ENCODE results near the gene PLA2G1B.

Gene PLA2G1B

DNA sequence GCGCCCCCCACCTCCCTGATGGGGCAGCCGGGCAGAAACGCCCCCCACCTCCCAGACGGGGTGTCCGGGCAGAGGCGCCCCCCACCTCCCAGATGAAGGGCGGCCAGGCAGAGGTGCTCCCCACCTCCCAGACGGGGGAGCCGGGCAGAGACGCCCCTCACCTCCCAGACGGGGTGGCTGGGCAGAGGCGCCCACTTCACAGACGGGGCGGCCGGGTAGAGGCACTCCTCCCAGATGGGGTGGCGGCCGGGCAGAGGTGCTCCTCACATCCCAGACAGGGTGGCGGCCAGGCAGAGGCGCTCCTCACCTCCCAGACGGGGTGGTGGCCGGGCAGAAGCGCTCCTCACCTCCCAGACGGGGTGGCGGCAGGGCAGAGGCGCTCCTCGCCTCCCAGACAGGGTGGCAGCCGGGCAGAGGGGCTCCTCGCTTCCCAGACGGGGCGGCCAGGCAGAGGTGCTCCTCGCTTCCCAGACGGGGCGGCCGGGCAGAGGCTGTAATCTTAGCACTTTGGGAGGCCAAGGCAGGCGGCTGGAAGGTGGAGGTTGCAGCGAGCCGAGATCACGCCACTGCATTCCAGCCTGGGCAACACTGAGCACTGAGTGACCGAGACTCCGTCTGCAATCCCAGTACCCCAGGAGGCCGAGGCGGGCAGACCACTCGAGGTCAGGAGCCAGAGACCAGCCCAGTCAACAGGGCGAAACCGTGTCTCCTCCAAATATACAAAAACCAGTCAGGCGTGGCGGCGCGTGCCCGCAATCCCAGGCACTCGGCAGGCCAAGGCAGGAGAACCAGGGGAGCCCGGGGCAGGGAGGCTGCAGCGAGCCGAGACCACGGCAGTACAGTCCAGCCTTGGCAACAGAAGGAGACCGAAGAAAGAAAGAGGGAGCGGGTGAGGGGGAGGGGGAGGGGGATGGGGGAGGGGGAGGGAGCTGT, 49.2 kb downstream of the PLA2G1B start:
- H3K36me3 ChIP-seq (replicated peaks; ENCODE audit: insufficient read depth, low read length), result no peaks in the 10 kb centered on the region
- H2AFZ ChIP-seq (ENCODE audit: low read length), result no peak overlapping the region
- H3K9me2 ChIP-seq (replicated peaks; ENCODE audit: insufficient read depth, low read length), result no peaks in the 10 kb centered on the region
- no peak overlapping the region for H3K4me2 ChIP-seq (ENCODE audit: low read depth, low read length)
- no peak overlapping the region for H3K9ac ChIP-seq (ENCODE audit: low read length)
- H3K79me2 ChIP-seq (ENCODE audit: low read length), result no peaks in the 10 kb centered on the region
- no peaks in the 10 kb centered on the region for H3K9me3 ChIP-seq (replicated peaks; ENCODE audit: insufficient read depth, low read length)
- H3K27me3 ChIP-seq (replicated peaks; ENCODE audit: insufficient read depth, low read length), result no peaks in the 10 kb centered on the region
- no peaks in the 10 kb centered on the region for H3K4me1 ChIP-seq (ENCODE audit: low read length)
- TF ChIP-seq, protein P1, sequence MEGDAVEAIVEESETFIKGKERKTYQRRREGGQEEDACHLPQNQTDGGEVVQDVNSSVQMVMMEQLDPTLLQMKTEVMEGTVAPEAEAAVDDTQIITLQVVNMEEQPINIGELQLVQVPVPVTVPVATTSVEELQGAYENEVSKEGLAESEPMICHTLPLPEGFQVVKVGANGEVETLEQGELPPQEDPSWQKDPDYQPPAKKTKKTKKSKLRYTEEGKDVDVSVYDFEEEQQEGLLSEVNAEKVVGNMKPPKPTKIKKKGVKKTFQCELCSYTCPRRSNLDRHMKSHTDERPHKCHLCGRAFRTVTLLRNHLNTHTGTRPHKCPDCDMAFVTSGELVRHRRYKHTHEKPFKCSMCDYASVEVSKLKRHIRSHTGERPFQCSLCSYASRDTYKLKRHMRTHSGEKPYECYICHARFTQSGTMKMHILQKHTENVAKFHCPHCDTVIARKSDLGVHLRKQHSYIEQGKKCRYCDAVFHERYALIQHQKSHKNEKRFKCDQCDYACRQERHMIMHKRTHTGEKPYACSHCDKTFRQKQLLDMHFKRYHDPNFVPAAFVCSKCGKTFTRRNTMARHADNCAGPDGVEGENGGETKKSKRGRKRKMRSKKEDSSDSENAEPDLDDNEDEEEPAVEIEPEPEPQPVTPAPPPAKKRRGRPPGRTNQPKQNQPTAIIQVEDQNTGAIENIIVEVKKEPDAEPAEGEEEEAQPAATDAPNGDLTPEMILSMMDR (IDR thresholded peaks at IDR 0.05; ENCODE audit: low read length), result no peak
- TF ChIP-seq EZH2 (optimal IDR thresholded peaks at IDR 0.05; ENCODE audit: low read depth, low read length) (no peak), EZH2phosphoT487 (IDR thresholded peaks at IDR 0.05; ENCODE audit: low read length) (no peak)
- H4K20me1 ChIP-seq (ENCODE audit: insufficient read depth, low read length), result no peaks in the 10 kb centered on the region
- H3K4me3 ChIP-seq (ENCODE audit: low read length), result no peak overlapping the region
- H3K27ac ChIP-seq (ENCODE audit: low read length), result no peak overlapping the region
- DNase-seq, result no peak
- H3F3A ChIP-seq (ENCODE audit: insufficient read depth, low read length), result no peaks in the 10 kb centered on the region

DNA sequence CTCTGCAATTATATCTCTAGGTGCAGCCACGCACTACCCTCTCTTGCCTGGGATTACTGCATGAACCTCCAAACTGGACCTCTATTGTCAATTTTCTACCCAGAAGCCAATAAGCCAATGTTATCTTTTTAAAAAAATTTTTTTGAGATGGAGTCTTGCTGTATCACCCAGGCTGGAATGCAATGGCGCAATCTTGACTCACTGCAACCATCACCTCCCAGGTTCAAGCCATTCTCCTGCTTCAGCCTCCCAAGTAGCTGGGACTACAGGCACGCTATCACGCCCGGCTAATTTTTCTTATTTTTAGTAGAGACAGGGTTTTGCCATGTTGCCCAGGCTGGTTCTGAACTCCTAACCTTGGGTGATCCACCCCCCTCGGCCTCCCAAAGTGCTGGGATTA, 50.8 kb downstream of the PLA2G1B start:
- Histone ChIP-seq H2AFZ (ENCODE audit: low read length) (no peak overlapping the region), H3K9ac (ENCODE audit: low read length) (no peak overlapping the region), H3K27me3 (replicated peaks; ENCODE audit: insufficient read depth, low read length) (no peaks in the 10 kb centered on the region), H3K4me1 (ENCODE audit: low read length) (no peaks in the 10 kb centered on the region), H3K9me3 (replicated peaks; ENCODE audit: insufficient read depth, low read length) (no peaks in the 10 kb centered on the region), H3K4me2 (ENCODE audit: low read depth, low read length) (no peak overlapping the region), H3K36me3 (replicated peaks; ENCODE audit: insufficient read depth, low read length) (no peaks in the 10 kb centered on the region), H3K4me3 (ENCODE audit: low read length) (no peak overlapping the region), H3K27ac (ENCODE audit: low read length) (no peak overlapping the region), H3K79me2 (ENCODE audit: low read length) (no peaks in the 10 kb centered on the region), H3F3A (ENCODE audit: insufficient read depth, low read length) (no peaks in the 10 kb centered on the region), H4K20me1 (ENCODE audit: insufficient read depth, low read length) (no peaks in the 10 kb centered on the region), H3K9me2 (replicated peaks; ENCODE audit: insufficient read depth, low read length) (no peaks in the 10 kb centered on the region)
- DNase-seq, result no peak
- no peak for TF ChIP-seq EZH2 (optimal IDR thresholded peaks at IDR 0.05; ENCODE audit: low read depth, low read length)
- no peak for TF ChIP-seq EZH2phosphoT487 (IDR thresholded peaks at IDR 0.05; ENCODE audit: low read length)
- TF ChIP-seq, protein P1 (IDR thresholded peaks at IDR 0.05; ENCODE audit: low read length), result no peak
